ENCODE results near the gene PGF.

GRCh38 chr14:74963178-74963704 is 7.8 kb upstream of the PGF start:
- TF ChIP-seq PTBP1 (IDR thresholded peaks at IDR 0.05; ENCODE audit: low read depth, low read length, poor library complexity, severe bottlenecking) (no peak), SIN3B (IDR thresholded peaks at IDR 0.05; ENCODE audit: low read length) (no peak), ZFX (CRISPR knock-in tag; IDR thresholded peaks at IDR 0.05; ENCODE audit: low read depth) (no peak), MAFF (IDR thresholded peaks at IDR 0.05; ENCODE audit: low read depth, low read length) (no peak), SPEN (CRISPR knock-in tag; IDR thresholded peaks at IDR 0.05; ENCODE audit: low read depth) (no peak), HDAC6 (IDR thresholded peaks at IDR 0.05; ENCODE audit: low read depth, low read length) (no peak), RBAK (CRISPR knock-in tag; IDR thresholded peaks at IDR 0.05) (no peak)
- TF ChIP-seq, protein P1, sequence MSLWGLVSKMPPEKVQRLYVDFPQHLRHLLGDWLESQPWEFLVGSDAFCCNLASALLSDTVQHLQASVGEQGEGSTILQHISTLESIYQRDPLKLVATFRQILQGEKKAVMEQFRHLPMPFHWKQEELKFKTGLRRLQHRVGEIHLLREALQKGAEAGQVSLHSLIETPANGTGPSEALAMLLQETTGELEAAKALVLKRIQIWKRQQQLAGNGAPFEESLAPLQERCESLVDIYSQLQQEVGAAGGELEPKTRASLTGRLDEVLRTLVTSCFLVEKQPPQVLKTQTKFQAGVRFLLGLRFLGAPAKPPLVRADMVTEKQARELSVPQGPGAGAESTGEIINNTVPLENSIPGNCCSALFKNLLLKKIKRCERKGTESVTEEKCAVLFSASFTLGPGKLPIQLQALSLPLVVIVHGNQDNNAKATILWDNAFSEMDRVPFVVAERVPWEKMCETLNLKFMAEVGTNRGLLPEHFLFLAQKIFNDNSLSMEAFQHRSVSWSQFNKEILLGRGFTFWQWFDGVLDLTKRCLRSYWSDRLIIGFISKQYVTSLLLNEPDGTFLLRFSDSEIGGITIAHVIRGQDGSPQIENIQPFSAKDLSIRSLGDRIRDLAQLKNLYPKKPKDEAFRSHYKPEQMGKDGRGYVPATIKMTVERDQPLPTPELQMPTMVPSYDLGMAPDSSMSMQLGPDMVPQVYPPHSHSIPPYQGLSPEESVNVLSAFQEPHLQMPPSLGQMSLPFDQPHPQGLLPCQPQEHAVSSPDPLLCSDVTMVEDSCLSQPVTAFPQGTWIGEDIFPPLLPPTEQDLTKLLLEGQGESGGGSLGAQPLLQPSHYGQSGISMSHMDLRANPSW (CRISPR knock-in tag; IDR thresholded peaks at IDR 0.05; ENCODE audit: borderline replicate concordance): no peak
- TF ChIP-seq, protein P2, sequence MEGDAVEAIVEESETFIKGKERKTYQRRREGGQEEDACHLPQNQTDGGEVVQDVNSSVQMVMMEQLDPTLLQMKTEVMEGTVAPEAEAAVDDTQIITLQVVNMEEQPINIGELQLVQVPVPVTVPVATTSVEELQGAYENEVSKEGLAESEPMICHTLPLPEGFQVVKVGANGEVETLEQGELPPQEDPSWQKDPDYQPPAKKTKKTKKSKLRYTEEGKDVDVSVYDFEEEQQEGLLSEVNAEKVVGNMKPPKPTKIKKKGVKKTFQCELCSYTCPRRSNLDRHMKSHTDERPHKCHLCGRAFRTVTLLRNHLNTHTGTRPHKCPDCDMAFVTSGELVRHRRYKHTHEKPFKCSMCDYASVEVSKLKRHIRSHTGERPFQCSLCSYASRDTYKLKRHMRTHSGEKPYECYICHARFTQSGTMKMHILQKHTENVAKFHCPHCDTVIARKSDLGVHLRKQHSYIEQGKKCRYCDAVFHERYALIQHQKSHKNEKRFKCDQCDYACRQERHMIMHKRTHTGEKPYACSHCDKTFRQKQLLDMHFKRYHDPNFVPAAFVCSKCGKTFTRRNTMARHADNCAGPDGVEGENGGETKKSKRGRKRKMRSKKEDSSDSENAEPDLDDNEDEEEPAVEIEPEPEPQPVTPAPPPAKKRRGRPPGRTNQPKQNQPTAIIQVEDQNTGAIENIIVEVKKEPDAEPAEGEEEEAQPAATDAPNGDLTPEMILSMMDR (CRISPR knock-in tag; IDR thresholded peaks at IDR 0.05): no peak
